HepG2 (cell line): ENCODE data around the gene ARL10. TPM values are rescaled to one million over a fixed set of nuclear protein-coding genes. Genes with fewer than 3 reads are reported as not detected.

ENCODE experiments used
- SRF ChIP-seq: IDR thresholded peaks from 2 replicates; pipeline ENCODE4 v1.6.1; 2011; ENCODE audit warnings: mild to moderate bottlenecking, low read depth, low read length, moderate library complexity
- ZBTB37 ChIP-seq: sonication (generic); formaldehyde crosslinking; IDR thresholded peaks from 2 replicates; pipeline ENCODE4 v1.4.0; 2020; ENCODE audit warnings: mild to moderate bottlenecking, missing genetic modification reagents
- ZBTB44 ChIP-seq: sonication (generic); formaldehyde crosslinking; IDR thresholded peaks from 2 replicates; pipeline ENCODE4 v1.4.0; 2020; ENCODE audit warnings: missing genetic modification reagents
- ZNF407 ChIP-seq: sonication (generic); formaldehyde crosslinking; IDR thresholded peaks from one replicate; pipeline ENCODE4 v1.5.1; 2020; ENCODE audit warnings: mild to moderate bottlenecking, missing genetic modification reagents; ENCODE audit errors: not compliant biosample characterization
- ZNF646 ChIP-seq: sonication (generic); formaldehyde crosslinking; IDR thresholded peaks from 2 replicates; pipeline ENCODE4 v1.9.0; 2021; ENCODE audit warnings: mild to moderate bottlenecking, missing genetic modification reagents
- ZNF678 ChIP-seq: sonication (generic); formaldehyde crosslinking; IDR thresholded peaks from 2 replicates; pipeline ENCODE4 v1.4.0; 2020; ENCODE audit warnings: mild to moderate bottlenecking, missing genetic modification reagents
- polyA plus RNA-seq, 8 experiments: library from polyadenylated mRNA; depleted of rRNA in 3 of 8; stranded (reverse) in 7 of 8; unstranded in 1 of 8; fragments of >200 nt; fragmentation: Illumina TruSeq in 4 of 8; extraction: Trizol in 4 of 8; gene quantifications; 2 replicates each; pipeline versions ENCODE4 v1.2.1 to v1.2.3, GENCODE V29; 2011 to 2016; ENCODE audit warnings: low read depth in 4 of 8, missing spikeins in 1 of 8, mixed read lengths in 1 of 8; ENCODE audit not compliant: insufficient read depth in 1 of 8
- total RNA-seq, 5 experiments: library from RNA; depleted of rRNA; stranded (reverse); fragments of >200 nt; fragmentation: Illumina TruSeq; extraction: Trizol; gene quantifications; 2 replicates each; pipeline ENCODE4 v1.2.3, GENCODE V29; 2016; ENCODE audit warnings: low read depth in 1 of 5

The ARL10 gene
- total and polyA plus RNA-seq, 2 of the 13 experiments (the other 11 are each of a cell fraction or from before 2014, with no cell fraction given): 0.18 to 0.50 TPM

GRCh38 chr5:176365351-176366231 is at the start of gene ARL10 (continued):
- no peak for TF ChIP-seq ZNF407 (CRISPR knock-in tag)
- no peak for TF ChIP-seq ZNF678 (CRISPR knock-in tag)
- no peak for TF ChIP-seq ZBTB44 (CRISPR knock-in tag)
- no peak for TF ChIP-seq ZBTB37 (CRISPR knock-in tag)
- no peak for TF ChIP-seq ZNF646 (CRISPR knock-in tag)
- TF ChIP-seq SRF: no peak
